ENCODE data around the gene KDM7A. TPM values are rescaled to one million over a fixed set of nuclear protein-coding genes. Genes with fewer than 3 reads are reported as not detected.

The KDM7A gene, protein sequence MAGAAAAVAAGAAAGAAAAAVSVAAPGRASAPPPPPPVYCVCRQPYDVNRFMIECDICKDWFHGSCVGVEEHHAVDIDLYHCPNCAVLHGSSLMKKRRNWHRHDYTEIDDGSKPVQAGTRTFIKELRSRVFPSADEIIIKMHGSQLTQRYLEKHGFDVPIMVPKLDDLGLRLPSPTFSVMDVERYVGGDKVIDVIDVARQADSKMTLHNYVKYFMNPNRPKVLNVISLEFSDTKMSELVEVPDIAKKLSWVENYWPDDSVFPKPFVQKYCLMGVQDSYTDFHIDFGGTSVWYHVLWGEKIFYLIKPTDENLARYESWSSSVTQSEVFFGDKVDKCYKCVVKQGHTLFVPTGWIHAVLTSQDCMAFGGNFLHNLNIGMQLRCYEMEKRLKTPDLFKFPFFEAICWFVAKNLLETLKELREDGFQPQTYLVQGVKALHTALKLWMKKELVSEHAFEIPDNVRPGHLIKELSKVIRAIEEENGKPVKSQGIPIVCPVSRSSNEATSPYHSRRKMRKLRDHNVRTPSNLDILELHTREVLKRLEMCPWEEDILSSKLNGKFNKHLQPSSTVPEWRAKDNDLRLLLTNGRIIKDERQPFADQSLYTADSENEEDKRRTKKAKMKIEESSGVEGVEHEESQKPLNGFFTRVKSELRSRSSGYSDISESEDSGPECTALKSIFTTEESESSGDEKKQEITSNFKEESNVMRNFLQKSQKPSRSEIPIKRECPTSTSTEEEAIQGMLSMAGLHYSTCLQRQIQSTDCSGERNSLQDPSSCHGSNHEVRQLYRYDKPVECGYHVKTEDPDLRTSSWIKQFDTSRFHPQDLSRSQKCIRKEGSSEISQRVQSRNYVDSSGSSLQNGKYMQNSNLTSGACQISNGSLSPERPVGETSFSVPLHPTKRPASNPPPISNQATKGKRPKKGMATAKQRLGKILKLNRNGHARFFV
- total RNA-seq = 3.7 and 4.8 TPM in 2 replicates

DNA sequence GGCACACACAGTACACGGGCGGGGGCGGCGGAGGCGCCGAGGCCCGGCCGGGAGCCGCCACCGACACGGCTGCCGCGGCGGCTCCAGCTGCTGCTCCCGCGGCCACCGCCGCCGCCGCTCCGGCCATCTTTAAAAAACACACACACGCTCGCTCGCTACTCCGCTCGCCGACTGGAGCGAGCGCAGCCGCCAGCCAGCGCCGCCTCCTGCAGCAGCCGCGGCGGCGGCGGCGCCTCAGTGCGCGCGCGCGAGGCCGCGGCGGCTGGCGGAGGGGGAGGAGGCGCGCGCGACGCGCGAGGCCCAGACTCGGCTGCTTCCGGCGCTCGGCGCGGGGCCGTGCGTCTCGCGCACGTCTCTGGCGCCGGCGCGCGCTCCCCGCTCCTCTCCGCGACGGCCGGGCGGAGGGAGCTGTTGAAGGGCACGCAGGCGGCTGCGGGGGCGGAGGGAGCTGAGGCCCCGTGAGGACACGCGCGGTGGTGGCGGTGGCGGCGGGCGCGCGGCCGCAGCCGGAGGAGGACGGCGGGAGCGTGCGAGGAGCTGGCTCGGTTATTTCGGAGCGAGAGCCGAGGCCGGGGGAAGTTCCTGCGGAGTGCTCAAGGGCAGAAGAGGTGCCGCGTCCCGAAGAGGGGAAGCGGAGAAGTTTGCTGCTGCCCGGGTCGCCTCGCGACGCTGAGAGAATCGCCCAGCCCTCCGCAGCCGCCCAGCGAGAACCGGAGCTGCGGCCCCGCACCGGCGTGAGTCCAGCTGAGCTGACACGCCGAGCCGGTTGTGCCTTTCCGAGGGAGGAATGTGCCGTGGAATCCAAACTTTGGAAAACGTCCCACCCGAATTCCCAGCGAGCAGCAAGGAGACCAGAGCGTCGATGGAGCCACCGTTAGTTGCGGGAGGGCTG is at the start of gene KDM7A:
TSS of gene KDM7A (minus strand) at position 173 of the 892 bp plus-strand sequence. CDS start at position 127, 46 bp downstream.

DNA sequence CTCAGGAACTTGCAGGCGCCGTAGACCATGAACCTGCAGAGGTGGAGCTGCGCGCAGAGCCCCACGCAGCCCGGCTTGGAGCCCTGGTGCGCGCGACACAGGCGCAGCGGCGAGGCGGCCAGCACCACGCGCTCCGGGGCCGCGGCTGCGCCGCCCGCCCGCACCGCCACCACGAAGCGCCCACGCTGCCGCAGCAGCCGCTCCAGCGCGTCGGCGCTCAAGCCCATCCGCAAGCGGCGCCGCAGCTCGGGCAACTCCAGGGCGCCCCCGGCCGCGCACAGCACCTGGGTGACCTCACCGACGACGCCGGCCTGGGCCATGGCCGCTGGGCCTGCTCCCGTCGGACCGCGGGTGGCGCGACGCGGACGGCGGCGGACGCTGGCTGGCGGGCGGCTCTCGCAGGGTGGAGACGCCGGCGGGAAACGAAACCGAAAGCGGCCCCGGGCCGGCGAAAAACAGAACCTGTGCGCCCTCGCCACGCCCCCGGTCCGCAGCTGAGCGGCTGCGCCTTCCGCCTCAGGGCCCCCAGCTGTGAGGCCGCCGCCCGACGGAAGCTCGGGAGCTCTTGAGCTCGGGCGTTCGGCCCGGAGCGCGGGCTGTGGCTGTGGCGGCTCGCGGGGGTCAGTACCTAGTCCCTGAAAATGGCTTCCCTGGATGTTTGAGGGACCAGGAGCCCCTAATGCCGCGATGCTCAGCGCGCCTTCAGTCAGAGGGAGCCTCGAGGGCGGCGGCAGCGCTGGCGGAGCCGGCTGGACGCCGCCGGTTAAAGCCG is 114.1 kb downstream of the KDM7A start, which contains the start of gene PARP12:
TSS of gene PARP12 (minus strand) at position 424 of the 772 bp plus-strand sequence. CDS start at position 320, 104 bp downstream.

Other genes with a start within 250 kb of the KDM7A start
- 15.5 and 29.1 TPM in 2 replicates for gene PARP12, start 114.0 kb downstream of the KDM7A start, total RNA-seq
- 82.3 and 107 TPM in 2 replicates for gene SLC37A3, start 221.5 kb upstream of the KDM7A start, total RNA-seq
- gene RAB19, start 227.1 kb upstream of the KDM7A start, total RNA-seq = not detected in 2 replicates